ENCODE results near the gene ODF2.
"Not testable (repeated sequence)": the region's sequence is repeated elsewhere in the genome, so short reads cannot be mapped to it uniquely, and the experiment has no call there.

ODF2 gene

DNA sequence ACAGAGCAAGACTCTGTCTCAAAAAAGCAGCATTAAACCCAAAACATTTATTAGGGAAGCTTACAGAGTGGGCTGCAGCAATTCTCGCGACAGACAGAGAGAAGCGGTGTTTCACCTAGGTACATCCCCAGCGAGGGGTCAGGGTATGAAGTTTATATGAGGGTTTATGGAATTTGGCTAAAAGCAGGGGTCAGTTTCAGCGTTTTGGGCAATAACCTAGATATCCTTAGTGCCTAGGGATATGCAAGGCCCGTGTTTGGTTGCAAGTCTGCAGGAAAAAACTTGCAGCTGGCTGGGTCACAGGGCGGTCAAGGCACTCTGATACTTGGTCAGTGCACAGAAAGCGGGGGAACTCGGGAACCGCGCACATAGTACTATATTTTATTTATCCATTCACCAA, 48.1 kb downstream of the ODF2 start:
- DNase-seq (ENCODE audit: low read depth), result peak; percentile 21
- peak overlapping the region; percentile 71 for H3K4me3 ChIP-seq (replicated peaks; ENCODE audit: low read depth, low read length)
- TF ChIP-seq, protein P1, sequence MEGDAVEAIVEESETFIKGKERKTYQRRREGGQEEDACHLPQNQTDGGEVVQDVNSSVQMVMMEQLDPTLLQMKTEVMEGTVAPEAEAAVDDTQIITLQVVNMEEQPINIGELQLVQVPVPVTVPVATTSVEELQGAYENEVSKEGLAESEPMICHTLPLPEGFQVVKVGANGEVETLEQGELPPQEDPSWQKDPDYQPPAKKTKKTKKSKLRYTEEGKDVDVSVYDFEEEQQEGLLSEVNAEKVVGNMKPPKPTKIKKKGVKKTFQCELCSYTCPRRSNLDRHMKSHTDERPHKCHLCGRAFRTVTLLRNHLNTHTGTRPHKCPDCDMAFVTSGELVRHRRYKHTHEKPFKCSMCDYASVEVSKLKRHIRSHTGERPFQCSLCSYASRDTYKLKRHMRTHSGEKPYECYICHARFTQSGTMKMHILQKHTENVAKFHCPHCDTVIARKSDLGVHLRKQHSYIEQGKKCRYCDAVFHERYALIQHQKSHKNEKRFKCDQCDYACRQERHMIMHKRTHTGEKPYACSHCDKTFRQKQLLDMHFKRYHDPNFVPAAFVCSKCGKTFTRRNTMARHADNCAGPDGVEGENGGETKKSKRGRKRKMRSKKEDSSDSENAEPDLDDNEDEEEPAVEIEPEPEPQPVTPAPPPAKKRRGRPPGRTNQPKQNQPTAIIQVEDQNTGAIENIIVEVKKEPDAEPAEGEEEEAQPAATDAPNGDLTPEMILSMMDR (IDR thresholded peaks at IDR 0.05; ENCODE audit: low read length, missing control alignments), result no peak

DNA sequence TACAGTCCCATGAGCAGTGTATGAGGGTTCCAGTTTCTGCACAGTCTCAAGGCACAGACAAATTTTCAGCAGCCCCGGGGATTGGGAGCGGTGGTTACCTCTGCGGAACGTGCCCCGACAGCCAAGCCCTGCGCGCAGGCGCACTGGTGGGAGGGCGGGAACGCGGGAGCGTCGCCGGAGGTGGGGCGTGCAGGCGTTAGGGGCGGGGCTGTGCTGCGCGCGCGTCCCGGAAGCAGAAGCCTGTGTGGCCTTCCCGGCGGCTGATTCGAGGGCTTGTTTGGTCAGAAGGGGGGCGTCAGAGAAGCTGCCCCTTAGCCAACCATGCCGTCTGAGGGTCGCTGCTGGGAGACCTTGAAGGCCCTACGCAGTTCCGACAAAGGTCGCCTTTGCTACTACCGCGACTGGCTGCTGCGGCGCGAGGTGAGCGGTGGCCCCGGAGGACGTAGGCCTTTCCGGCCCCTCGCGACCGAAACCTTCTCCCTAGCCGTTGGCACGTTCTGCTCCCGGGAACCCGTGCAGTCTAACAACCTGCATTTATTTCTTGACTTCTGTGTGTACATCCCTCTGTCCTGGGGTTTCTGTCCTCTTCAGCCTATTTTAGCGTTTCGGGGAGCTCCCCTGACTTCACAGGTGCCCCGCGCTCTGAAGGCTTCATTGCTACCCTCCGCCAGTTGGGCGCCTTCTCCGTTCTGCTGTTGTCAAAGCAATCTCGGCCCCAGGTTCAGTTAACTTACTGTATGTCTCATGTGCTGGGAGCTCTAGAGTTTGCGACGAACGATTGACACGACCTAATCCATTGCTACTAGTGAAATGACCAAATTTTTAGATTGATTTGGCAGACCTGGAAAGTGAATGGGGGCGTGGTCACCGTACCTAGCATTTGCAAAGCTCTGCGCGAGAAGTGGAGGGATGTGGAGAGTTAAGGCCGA, 48.9 kb downstream of the ODF2 start, which contains the start of gene GLE1:
Gene GLE1, plus strand, starts transcription at position 235 of the 929 bp plus-strand sequence. Its CDS starts 87 bp downstream, at position 322.
- H3K4me3 ChIP-seq (replicated peaks; ENCODE audit: low read depth, low read length), result peak within 1 kb of the TSS; percentile 71
- DNase-seq (ENCODE audit: low read depth), result peak; percentile 92
- TF ChIP-seq, protein P1 (IDR thresholded peaks at IDR 0.05; ENCODE audit: low read length, missing control alignments), result no peak

DNA sequence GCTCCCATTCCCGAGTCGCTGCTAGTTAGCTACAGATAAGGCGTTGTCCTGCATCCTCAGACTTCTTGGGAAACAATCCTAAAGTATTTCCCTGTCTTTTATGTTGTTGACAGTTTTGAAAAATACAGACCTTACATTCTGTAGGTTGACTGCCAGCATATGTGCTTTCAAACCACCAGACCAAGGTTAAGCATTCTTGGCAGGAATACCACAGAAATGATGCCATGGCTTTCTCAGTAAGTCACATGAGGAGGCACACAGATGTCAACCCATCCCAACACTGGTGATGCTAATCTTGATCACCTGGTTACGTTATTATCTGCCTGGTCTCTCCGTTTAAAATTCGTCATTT, 49.6 kb downstream of the ODF2 start:
- TF ChIP-seq, protein P1 (IDR thresholded peaks at IDR 0.05; ENCODE audit: low read length, missing control alignments), result no peak
- peak; percentile 31 for DNase-seq (ENCODE audit: low read depth)
- peak overlapping the region; percentile 71 for H3K4me3 ChIP-seq (replicated peaks; ENCODE audit: low read depth, low read length)

DNA sequence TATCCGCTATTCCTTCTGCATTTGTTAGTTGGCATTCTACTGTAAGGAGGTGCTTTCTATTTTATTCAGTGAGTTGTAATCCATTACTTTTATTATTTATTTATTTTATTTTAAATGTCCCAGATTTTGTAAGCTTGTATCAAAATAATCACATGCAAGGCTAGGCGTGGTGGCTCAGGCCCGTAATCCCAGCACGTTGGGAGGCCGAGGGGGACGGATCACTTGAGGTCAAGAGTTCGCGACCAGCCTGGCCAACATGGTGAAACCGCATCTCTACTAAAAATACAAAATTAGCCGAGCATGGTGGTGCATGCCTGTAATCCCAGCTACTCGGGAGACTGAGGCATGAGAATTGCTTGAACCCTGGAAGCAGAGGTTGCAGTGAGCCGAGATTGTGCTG, 50.1 kb downstream of the ODF2 start:
- not testable (repeated sequence) for H3K4me3 ChIP-seq (replicated peaks; ENCODE audit: low read depth, low read length); DNase-seq (ENCODE audit: low read depth)

DNA sequence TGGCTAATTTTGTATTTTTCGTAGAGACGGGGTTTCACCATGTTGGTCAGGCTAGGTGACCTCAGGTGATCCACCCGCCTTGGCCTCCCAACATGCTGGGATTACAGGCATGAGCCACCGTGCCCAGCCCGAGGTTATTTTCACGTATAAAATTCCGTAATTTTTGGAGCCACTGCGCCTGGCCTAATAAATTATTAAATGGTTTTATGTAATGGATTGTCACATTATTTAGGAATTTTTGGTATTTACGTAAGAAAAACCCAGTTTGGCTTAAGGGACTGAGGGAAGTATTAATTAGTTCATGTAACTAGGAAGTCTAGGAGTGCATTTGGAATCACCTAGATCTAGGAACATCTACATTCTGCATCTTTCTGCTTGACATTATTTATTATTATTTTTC, 57.0 kb downstream of the ODF2 start:
- no peak overlapping the region for H3K4me3 ChIP-seq (replicated peaks; ENCODE audit: low read depth, low read length)
- DNase-seq (ENCODE audit: low read depth), result no peak
- TF ChIP-seq, protein P1 (IDR thresholded peaks at IDR 0.05; ENCODE audit: low read length, missing control alignments), result no peak

DNA sequence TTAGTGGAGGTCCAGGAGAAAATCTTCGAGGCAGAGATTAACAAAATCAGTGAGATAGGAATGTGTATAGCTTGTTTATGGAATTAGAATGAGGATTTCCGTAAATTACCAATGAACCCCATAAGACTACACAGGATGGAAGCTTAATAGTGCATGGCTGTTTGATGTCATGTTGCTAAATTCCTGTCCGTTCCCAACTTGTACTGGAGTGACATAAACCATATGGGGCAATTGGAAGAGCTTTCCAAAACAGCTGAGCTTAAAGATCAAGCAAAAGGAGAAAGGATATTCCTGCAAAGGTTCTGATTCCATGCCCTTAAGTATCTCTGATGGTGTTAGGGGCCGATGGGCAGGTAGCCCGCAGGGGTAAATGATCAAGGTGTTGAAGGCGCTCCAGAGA, 66.2 kb downstream of the ODF2 start:
- H3K4me3 ChIP-seq (replicated peaks; ENCODE audit: low read depth, low read length), result no peak overlapping the region
- TF ChIP-seq, protein P1 (IDR thresholded peaks at IDR 0.05; ENCODE audit: low read length, missing control alignments), result no peak
- DNase-seq (ENCODE audit: low read depth), result no peak

DNA sequence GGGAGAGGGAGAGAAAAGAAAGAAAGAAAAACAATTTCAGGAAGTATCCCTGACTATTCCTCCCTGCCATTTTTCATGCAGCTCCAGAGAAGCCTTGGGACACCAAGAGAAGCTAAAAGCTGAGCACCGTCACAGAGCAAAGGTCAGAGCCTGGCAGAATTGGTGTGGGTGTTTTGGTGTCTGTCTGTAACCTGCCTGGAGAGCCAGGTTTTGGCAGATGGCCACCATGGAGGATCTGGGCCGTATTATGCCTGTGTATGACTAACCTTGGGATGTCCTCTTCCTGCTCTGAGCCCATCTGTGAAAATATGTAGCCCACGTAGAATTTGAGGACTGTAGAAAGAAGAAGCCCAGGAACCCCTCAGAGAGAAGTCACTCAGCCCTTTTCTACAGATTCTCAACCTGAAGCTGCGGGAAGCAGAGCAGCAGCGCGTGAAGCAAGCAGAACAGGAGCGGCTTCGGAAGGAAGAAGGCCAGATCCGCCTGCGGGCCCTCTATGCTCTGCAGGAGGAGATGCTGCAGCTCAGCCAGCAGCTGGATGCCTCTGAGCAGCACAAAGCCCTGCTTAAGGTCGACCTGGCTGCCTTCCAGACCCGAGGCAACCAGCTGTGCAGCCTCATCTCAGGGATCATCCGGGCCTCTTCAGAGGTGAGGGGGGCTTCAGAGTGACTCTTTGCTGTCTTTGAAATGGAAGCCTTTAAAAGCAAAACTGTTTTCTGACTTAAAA, 67.6 kb downstream of the ODF2 start:
- TF ChIP-seq, protein P1 (IDR thresholded peaks at IDR 0.05; ENCODE audit: low read length, missing control alignments), result no peak
- peak; percentile 68 for DNase-seq (ENCODE audit: low read depth)
- H3K4me3 ChIP-seq (replicated peaks; ENCODE audit: low read depth, low read length), result no peak overlapping the region

All from fibroblast of pulmonary artery (primary cell).